GM12865 (cell line): ENCODE measurements around the gene NAA50.

Source experiments
- DNase-seq: peaks from one replicate; pipeline ENCODE4 v3.0.0; 2010; ENCODE audit warnings: low read depth
- H3K4me3 ChIP-seq: 2 replicates; pipeline ENCODE4 v1.5.1; 2011; ENCODE audit warnings: mild to moderate bottlenecking, low read depth, low read length, control low read depth
- CTCF ChIP-seq: IDR thresholded peaks from 2 replicates; pipeline ENCODE4 v1.5.1; 2011; ENCODE audit warnings: low read length, control low read depth, low read depth, inconsistent platforms; ENCODE audit not compliant: insufficient read depth; ENCODE audit errors: missing control alignments

The NAA50 gene

GRCh38 chr3:113676261-113676660 lies 69.8 kb downstream of the NAA50 start:
- no peak overlapping the region for H3K4me3 ChIP-seq
- no peak for DNase-seq
- TF ChIP-seq CTCF, result no peak

- DNase-seq, result no peak
- H3K4me3 ChIP-seq, result no peak overlapping the region
- no peak for TF ChIP-seq CTCF
Observed at GRCh38 chr3:113673593-113673992, 72.5 kb downstream of the NAA50 start.

GRCh38 chr3:113668015-113668414 lies 78.0 kb downstream of the NAA50 start:
- no peak overlapping the region for H3K4me3 ChIP-seq
- TF ChIP-seq CTCF, result no peak
- no peak for DNase-seq
